Activated naive CD4-positive, alpha-beta T cell treated with anti-CD3 and anti-CD28 coated beads, Interleukin-2, amount 10 ng/mL, durations not matched to agents 5 hours and 36 hours (primary cell): ENCODE measurements around the gene MARCHF9. TPM values are rescaled to one million over a fixed set of nuclear protein-coding genes. Genes with fewer than 3 reads are reported as not detected.

Experiments used
- microRNA-seq: library from miRNA; unstranded; fragments of <30 nt; microRNA quantifications from one replicate; pipeline ENCODE4 v1.2.0, GENCODE V29; 2022; ENCODE audit warnings: borderline microRNAs expressed, borderline replicate concordance
- total RNA-seq, 2 experiments: library from RNA; stranded (reverse); gene quantifications; one replicate each; pipeline ENCODE4 v1.2.3, GENCODE V29; 2021

MARCHF9 gene
- total RNA-seq: 10 to 100 TPM; 32.3 to 34.0 TPM

DNA sequence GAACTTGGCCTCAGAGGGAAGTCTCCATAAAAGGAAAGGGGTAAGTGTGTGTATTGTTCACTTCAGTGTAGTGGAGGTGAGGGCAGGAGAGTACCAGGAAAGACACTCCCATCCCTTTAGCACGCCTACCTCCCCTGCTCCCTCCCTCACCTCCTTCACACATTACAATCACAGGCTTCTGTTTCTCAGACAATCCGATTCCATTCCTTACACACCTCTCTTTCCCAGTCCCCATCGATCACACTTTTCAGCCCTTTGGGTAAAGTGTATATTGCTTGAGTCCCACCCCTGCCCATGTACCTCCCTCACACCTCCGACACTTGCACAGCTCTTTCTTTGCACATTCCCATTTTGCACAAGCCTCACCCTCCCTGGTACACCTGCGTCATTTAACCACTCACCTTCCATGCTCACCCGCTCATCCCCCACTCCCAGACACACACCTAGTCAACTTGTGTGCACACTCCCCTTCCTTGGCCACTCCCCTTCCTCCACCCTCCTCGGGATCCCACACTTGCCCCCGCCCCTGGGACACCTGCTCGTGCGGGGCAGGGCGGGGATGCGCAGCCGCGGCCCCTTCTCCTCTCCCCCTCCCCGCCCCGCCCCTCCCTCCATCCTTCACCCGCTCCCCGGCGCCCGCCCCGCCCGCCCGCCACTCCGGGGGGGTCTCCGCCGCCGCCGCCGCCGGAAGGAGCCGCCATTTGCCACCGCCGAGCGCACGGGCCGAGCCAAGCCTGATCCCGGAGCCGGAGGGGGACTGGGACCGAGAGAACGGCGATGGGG lies at the start of gene MARCHF9:
TSS of gene MARCHF9 (plus strand) at position 693 of the 783 bp plus-strand sequence. CDS start 426 bp downstream, outside the sequence.

DNA sequence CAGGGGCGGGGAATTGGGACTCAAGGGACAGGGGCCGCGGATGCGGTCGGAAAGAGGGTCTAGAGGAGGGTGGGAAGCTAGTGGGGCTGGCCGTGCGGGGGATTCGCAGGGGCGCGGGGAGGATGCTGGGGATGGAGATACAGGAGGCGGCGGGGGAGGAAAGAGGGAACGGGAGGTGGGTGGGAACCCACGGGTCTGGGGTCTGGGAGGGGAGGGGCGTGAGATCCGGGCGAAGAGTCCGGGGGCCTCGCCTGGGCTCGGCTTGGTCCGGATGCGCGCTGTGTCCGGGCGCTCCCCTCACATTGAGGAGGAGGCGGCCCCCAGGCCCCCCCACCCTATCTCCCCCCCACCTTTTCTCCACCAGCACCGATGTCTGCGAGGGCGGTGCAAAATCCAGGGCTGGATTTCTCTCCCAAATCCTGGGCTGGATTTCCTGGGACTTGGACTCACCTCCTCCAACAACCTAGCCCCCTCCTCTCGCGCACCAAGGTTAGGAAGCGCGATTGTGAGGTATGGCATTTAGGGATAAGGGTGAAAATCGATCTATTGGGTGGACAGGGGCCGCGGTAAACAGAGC lies 16.2 kb upstream of the MARCHF9 start, which contains the start of gene AGAP2:
TSS of gene AGAP2 (minus strand) at position 82 of the 577 bp plus-strand sequence. CDS start 496 bp downstream, outside the sequence.

DNA sequence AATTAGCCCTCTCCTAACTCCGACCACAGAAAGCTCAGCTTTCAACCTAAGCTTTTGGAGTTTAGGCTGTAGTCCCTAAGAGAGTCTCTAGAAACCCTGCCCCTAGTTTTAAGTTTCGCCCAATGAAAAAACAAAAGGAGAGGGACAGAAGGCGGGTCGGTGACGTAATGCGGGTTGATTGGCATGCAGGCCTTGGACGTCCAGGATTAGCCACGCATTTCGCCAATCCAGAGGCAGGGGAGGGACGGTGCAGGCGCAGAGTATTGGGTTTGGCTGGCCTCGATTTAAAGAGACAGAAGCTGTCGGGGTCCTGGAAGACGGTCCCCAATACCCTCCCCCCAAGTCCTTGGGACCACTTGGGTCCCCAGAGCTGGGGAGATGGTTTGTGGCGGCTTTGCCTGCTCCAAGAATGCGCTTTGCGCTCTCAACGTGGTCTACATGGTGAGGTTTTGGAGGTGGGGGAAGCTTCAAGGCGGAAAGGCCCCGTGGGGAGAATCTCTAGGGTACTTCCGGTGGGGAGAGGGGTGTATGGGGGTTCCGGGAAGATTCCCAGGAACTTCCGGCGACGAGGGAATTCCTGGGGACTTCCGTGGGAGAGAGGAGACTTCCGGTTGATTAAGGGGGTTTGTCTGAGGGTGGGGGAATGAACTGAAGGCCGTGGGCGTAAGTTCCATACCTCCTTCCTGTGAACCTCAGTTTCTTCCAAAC lies 10.0 kb upstream of the MARCHF9 start, which contains the start of gene TSPAN31:
TSS of gene TSPAN31 (plus strand) at position 263 of the 708 bp plus-strand sequence. CDS start at position 379, 116 bp downstream.

DNA sequence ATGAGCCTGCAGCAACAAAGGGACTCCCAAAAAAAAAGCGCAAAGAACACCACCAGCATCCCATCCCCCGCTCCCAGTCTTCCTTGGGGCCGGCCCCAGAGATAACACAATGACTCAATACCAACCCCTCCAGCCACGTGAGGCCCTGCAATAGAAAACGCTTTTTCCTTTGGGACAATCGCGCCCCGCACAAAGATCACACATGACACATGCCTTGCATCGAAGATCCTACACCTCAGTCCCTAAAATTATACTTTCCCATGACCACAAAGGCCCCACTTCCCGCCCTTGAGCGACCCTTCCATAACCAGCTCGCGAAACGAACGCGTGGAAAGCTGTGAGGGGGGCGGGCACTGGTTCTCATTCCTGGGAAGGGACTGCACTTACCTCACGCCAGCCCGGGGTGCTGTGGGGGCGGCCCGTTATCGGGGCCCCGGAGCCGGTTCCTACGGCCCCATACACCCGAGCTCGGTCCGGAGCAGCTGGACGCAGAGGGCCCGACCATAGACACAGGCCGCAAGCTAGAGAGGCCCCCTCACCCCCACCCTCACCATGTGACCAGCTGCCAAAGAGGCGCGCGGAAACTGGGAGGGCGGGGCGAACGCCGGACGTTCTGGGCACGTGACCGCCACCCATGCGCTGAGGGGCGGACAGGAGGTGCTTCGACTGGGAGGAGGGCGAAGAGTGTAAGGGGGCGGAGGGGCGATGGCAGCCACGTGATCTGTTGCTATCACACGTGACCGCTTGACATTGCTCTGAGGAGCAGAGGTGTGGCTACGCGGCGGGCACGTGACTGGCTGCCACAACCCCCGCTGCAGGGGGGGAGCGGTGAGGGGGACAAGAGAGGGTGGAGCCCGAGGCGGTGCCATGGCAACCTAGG lies 2.9 kb upstream of the MARCHF9 start, which contains the start of gene CDK4:
TSS of gene CDK4 (minus strand) at position 523 of the 880 bp plus-strand sequence. CDS start 593 bp downstream, outside the sequence.

GRCh38 chr12:57766464-57767304 lies 11.8 kb downstream of the MARCHF9 start, which contains the start of gene CYP27B1:
Gene CYP27B1 (minus strand): TSS chr12:57767078. CDS start chr12:57767041, 37 bp downstream.

GRCh38 chr12:57771873-57772428 lies 17.0 kb downstream of the MARCHF9 start, which contains the start of gene METTL1:
Gene METTL1 (minus strand): TSS chr12:57772105. CDS start chr12:57772083, 22 bp downstream.

GRCh38 chr12:57772429-57773322 lies 17.8 kb downstream of the MARCHF9 start, which contains the start of gene EEF1AKMT3:
Gene EEF1AKMT3 (plus strand): TSS chr12:57772614. CDS start chr12:57772725, 111 bp downstream.

GRCh38 chr12:57782608-57783465 lies 27.9 kb downstream of the MARCHF9 start, which contains the start of gene TSFM:
Gene TSFM (plus strand): TSS chr12:57782787. CDS start chr12:57782802, 15 bp downstream.

Small RNA genes lying within 50 kb of the gene (microRNA-seq; reads per million reads assigned to microRNA genes)
- not detected for gene MIR6759

Other genes starting within 250 kb of the MARCHF9 start
- gene DDIT3, start 234.6 kb upstream of the MARCHF9 start, total RNA-seq: 10 to 100 TPM; 18.4 to 19.2 TPM
- gene MBD6, start 232.3 kb upstream of the MARCHF9 start, total RNA-seq: 10 to 100 TPM; 78.2 to 82.2 TPM
- gene DCTN2, start 207.9 kb upstream of the MARCHF9 start, total RNA-seq: 10 to 100 TPM; 78.3 to 80.0 TPM
- under 1 TPM; 0.58 to 0.71 TPM for gene KIF5A, start 205.1 kb upstream of the MARCHF9 start, total RNA-seq
- 10 to 100 TPM; 16.8 to 18.3 TPM for gene PIP4K2C, start 163.9 kb upstream of the MARCHF9 start, total RNA-seq
- gene DTX3, start 150.3 kb upstream of the MARCHF9 start, total RNA-seq: 10 to 100 TPM; 22.1 to 24.5 TPM
- gene ARHGEF25, start 143.7 kb upstream of the MARCHF9 start, total RNA-seq: 1 to 10 TPM in 1 of 2 experiments, under 1 TPM in 1; 0.76 to 1.1 TPM
- under 1 TPM; 0.33 to 0.63 TPM for gene B4GALNT1, start 121.9 kb upstream of the MARCHF9 start, total RNA-seq
- 100 to 1,000 TPM; 133 to 136 TPM for gene OS9, start 61.0 kb upstream of the MARCHF9 start, total RNA-seq
- gene AGAP2, start 16.4 kb upstream of the MARCHF9 start, total RNA-seq: 10 to 100 TPM; 66.7 to 68.6 TPM
- gene TSPAN31, start 10.1 kb upstream of the MARCHF9 start, total RNA-seq: 10 to 100 TPM; 17.8 to 19.3 TPM
- 10 to 100 TPM; 77.6 to 85.6 TPM for gene CDK4, start 2.8 kb upstream of the MARCHF9 start, total RNA-seq
- gene CYP27B1, start 12.0 kb downstream of the MARCHF9 start, total RNA-seq: 1 to 10 TPM; 2.0 to 2.2 TPM
- gene METTL1, start 17.0 kb downstream of the MARCHF9 start, total RNA-seq: 10 to 100 TPM; 15.4 to 16.0 TPM
- 1 to 10 TPM; 4.0 to 4.5 TPM for gene EEF1AKMT3, start 17.5 kb downstream of the MARCHF9 start, total RNA-seq
- 10 to 100 TPM; 25.6 to 27.8 TPM for gene TSFM, start 27.7 kb downstream of the MARCHF9 start, total RNA-seq
- gene AVIL, start 63.6 kb downstream of the MARCHF9 start, total RNA-seq: 1 to 10 TPM; 3.4 to 3.7 TPM
- gene CTDSP2, start 91.6 kb downstream of the MARCHF9 start, total RNA-seq: 100 to 1,000 TPM; 157 to 159 TPM
- 10 to 100 TPM; 12.9 to 15.0 TPM for gene ATP23, start 186.5 kb downstream of the MARCHF9 start, total RNA-seq